ENCODE data around the gene TRDN. TPM values are rescaled to one million over a fixed set of nuclear protein-coding genes. Genes with fewer than 3 reads are reported as not detected.
A peak's percentile ranks its signal among the peaks of the same experiment; 100 is the strongest.
"Not testable (repeated sequence)": the region's sequence is repeated elsewhere in the genome, so short reads cannot be mapped to it uniquely, and the experiment has no call there.

The TRDN gene
- total RNA-seq, 1 donor from 2014 or later: not detected

- DNase-seq (ENCODE audit: low read depth): no peak
Measured at GRCh38 chr6:123404975-123405374, 231.8 kb downstream of the TRDN start.

- DNase-seq (ENCODE audit: low read depth): peak; percentile 60
Measured at GRCh38 chr6:123402052-123402451, 234.7 kb downstream of the TRDN start.

GRCh38 chr6:123398072-123398471 is 238.7 kb downstream of the TRDN start:
- no peak for DNase-seq (ENCODE audit: low read depth)

- DNase-seq (ENCODE audit: low read depth): peak; percentile 26
Measured at GRCh38 chr6:123393331-123393730, 243.4 kb downstream of the TRDN start.

- no peak for DNase-seq (ENCODE audit: low read depth)
Measured at GRCh38 chr6:123383718-123384117, 253.0 kb downstream of the TRDN start.

GRCh38 chr6:123380257-123380656 is 256.5 kb downstream of the TRDN start:
- DNase-seq (ENCODE audit: low read depth): peak; percentile 23

GRCh38 chr6:123372737-123373136 is 264.0 kb downstream of the TRDN start:
- no peak for DNase-seq (ENCODE audit: low read depth)

- no peak for DNase-seq (ENCODE audit: low read depth)
Measured at GRCh38 chr6:123363912-123364311, 272.8 kb downstream of the TRDN start.

- DNase-seq (ENCODE audit: low read depth): no peak
Measured at GRCh38 chr6:123360359-123360758, 276.4 kb downstream of the TRDN start.

GRCh38 chr6:123352705-123353104 is 284.0 kb downstream of the TRDN start:
- DNase-seq (ENCODE audit: low read depth): no peak

GRCh38 chr6:123352279-123352678 is 284.5 kb downstream of the TRDN start:
- DNase-seq (ENCODE audit: low read depth): no peak

GRCh38 chr6:123343836-123344235 is 292.9 kb downstream of the TRDN start:
- no peak for DNase-seq (ENCODE audit: low read depth)

- DNase-seq (ENCODE audit: low read depth): no peak
Measured at GRCh38 chr6:123338394-123338793, 298.4 kb downstream of the TRDN start.

- DNase-seq (ENCODE audit: low read depth): peak; percentile 43
Measured at GRCh38 chr6:123333000-123333756, 303.6 kb downstream of the TRDN start.

GRCh38 chr6:123332070-123332469 is 304.7 kb downstream of the TRDN start:
- DNase-seq (ENCODE audit: low read depth): no peak

- DNase-seq (ENCODE audit: low read depth): no peak
Measured at GRCh38 chr6:123329337-123329736, 307.4 kb downstream of the TRDN start.

- peak; percentile 66 for DNase-seq (ENCODE audit: low read depth)
Measured at GRCh38 chr6:123323452-123324329, 313.1 kb downstream of the TRDN start.

GRCh38 chr6:123321020-123321419 is 315.7 kb downstream of the TRDN start:
- DNase-seq (ENCODE audit: low read depth): no peak

- peak; percentile 29 for DNase-seq (ENCODE audit: low read depth)
Measured at GRCh38 chr6:123316733-123317323, 319.9 kb downstream of the TRDN start.

- not testable (repeated sequence) for DNase-seq (ENCODE audit: low read depth)
Measured at GRCh38 chr6:123314459-123314858, 322.3 kb downstream of the TRDN start.

GRCh38 chr6:123309130-123309529 is 327.6 kb downstream of the TRDN start:
- DNase-seq (ENCODE audit: low read depth): no peak

GRCh38 chr6:123306334-123306733 is 330.4 kb downstream of the TRDN start:
- no peak for DNase-seq (ENCODE audit: low read depth)

- no peak for DNase-seq (ENCODE audit: low read depth)
Measured at GRCh38 chr6:123295672-123296071, 341.1 kb downstream of the TRDN start.
